CD4-positive, alpha-beta T cell treated with Interleukin-15 for 4 hours (primary cell): ENCODE data around the gene MRPL55.

Experiments
- DNase-seq: peaks from one replicate; pipeline ENCODE4 v3.0.0-alpha.2; 2020; ENCODE audit warnings: low spot score

MRPL55 gene

DNA sequence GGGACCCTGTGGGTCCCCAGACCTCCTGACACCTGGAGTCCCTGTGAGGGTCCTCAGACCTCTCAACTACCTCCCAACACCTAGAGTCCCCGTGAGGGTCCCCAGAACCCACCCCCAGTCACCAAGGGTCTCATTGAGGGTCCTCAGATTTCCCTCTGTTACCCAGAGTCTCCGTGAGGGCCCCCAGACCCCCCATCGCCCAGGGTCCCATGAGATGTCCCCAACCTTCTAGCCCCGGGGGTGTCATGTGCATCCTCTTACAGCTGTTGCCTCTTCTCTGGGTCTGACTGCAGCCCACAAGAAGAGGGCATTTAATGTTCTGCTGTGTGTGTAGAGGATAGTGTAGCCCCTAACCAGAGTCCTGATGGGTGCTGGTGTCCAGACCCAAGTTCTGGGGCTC lies 38.7 kb upstream of the MRPL55 start:
- no peak for DNase-seq

- DNase-seq = no peak
Observed at GRCh38 chr1:228147151-228147693, 38.1 kb upstream of the MRPL55 start.

DNA sequence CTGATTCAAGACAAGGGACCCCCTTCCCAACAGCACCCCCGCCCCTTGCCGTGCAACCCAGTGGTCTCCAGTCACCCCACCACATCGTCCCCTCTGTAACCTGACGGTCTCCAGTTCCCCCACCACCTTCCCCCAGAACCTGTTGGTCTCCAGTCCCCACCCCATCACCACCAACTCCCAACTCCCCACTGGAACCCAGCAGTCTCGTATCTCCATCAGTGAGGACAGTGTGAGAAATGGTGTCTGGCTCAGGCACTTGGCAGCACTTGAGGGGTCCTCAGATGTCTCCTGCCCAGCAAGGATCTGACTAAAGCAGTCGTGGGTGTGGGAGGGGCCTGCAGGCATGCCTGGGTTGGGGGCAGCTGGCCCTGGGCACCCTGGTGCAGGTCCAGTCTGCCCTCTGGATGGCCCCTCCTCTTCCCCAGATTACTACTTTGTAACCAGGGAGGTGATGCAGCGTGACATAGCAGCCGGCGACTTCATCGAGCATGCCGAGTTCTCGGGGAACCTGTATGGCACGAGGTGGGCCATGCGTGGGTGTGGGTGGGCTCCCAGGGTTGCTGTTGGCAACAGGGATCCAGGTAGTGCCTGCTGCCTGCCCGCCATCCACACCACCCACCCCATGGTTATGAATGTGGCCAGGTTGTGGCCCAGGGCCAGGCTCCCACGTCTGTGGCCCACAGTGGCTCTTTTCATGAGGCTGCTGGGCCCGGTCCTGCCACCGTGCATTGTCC lies 37.5 kb upstream of the MRPL55 start:
- no peak for DNase-seq

DNA sequence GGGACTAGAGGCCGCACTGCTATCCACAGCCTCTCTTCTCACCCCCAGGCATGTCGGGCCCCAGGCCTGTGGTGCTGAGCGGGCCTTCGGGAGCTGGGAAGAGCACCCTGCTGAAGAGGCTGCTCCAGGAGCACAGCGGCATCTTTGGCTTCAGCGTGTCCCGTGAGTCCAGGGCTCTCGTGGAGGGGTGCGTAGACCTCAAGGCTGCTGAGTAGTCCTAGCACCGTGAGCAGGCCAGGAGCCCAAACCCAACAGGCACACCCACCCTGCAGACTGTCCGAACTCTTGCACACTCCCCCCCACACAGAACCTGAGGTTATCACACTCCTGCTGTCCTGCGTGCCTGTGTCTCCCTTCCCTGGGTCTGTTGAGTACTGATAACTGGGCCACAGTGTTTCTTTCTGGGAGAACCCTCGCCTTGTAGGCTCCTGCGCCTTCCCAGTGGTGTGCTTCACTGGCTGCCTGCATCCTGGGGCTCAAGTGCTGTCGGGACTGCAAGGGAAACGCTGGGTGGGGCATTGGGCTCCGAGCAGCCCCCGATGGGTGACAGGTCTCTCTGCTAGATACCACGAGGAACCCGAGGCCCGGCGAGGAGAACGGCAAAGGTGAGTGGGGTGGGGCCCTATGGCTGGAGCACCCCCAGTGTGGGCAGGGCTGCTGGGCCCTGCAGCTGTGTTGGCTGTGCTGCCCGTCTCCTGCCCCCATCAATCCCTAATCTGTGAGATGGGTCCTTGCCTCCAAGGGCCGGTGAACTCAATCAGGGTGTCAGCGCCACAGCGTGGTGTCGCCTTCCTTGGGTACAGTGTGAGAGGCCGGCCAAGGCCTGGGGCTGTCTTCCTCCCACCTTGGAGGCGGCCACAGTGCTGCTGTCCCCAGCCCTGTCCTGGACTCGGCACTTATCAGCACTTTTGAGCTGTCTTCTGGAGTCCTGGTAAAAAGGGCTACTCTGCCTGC lies 36.6 kb upstream of the MRPL55 start:
- no peak for DNase-seq

- DNase-seq = no peak
Observed at GRCh38 chr1:228144993-228145343, 35.9 kb upstream of the MRPL55 start.

DNA sequence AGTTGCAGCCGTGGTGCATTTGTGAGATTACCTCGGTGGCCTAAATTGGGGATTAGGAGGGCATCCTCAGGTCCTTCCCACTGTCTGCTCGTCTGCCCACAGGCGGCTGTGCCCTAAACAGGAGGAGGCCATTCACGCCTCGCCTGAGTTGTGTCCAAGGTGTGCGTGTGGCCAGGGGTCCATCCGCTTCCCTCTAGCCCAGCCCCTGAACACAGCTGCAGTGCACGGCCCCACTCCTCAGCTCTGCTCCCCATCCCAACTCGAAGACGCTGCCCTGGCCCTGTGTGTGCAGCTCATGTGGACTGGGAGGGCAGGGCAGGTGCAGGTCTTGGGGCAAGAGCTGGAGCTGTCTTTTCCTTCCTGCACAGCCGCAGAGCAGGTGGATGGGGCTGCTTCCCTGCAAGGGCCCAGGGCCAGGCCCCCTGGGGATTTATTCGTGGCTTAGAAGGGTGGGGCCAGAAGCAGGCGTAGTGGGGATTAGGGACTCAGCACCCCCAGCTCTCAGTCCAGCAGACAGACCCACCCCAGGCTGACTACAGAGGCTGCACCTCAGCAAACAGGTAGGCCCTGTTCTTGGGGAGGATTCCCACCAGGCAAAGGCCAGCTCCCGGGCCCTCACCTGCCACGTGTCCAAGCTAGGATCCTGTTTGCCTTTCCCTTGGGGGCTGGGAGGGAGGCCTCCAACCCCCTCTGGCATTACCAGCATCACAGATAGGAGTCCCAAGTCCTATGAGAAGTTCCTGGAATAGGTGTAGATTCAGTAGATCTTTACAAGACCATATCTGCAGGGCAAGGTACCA lies 35.3 kb upstream of the MRPL55 start:
- DNase-seq = no peak

- no peak for DNase-seq
Observed at GRCh38 chr1:228143480-228144192, 34.5 kb upstream of the MRPL55 start.

DNA sequence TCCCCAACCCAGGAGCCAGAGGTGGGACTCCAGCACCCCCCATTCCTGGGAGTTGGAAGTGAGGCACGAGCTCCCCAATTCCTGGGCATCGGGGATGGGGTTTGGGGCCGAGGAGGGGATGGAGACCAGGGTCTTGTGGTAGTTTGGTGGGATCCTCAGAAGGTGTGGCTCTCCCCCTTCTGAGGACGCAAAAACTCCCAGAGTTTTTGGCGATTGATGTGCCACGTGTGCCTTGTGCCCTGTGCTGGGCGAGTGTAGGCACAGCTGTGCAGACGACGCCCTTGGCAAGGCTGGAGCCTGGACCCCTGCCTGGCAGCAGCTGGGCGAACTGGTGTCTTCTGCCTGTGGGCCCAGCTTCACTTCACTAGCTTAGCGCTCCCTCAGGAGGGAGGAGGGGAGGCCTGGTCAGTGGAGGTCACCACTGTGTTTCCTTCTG lies 33.6 kb upstream of the MRPL55 start:
- DNase-seq = no peak

GRCh38 chr1:228142155-228142691 lies 33.1 kb upstream of the MRPL55 start:
- DNase-seq = no peak

DNA sequence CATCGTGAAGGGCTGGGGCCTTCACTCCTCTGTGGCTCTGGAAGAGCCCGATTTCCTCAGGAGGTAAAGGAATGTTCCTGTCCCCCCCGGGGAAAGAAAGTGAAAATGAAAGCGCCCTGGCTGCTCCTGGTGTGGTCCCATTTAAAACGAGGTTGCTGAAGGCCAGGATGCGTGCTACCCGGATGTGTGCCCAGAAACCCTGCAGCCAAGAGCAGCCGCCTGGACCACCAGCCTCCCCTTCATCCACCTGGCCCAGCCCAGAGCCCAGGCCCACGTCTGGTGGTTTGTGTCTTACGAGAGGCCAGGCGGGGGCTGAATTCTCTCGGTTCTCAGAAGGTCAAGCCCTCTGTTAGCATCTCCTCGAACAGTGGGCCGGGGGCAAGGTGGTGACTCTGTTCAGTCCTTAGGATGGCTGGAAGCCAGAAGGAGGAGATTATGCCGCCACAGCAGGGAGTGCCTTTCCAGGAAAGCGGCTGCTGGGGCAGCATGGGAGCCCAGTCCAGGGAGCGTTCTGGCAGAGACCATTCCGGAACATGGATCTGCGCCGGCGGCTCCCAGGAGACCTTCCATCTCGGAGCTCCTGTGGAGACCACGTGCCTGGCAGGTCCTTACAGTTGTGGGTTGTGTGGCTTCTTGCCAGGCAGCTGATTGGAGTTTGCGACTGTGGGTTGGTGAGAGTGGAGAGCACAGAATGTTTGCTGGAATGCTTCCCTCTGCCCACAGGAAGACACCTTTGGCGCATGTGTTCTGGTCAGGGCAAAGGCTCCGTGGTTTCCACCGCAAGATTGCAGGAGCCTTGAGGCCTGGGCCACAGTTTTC lies 32.3 kb upstream of the MRPL55 start:
- DNase-seq = peak; percentile 27

- DNase-seq = no peak
Observed at GRCh38 chr1:228140724-228141225, 31.7 kb upstream of the MRPL55 start.

DNA sequence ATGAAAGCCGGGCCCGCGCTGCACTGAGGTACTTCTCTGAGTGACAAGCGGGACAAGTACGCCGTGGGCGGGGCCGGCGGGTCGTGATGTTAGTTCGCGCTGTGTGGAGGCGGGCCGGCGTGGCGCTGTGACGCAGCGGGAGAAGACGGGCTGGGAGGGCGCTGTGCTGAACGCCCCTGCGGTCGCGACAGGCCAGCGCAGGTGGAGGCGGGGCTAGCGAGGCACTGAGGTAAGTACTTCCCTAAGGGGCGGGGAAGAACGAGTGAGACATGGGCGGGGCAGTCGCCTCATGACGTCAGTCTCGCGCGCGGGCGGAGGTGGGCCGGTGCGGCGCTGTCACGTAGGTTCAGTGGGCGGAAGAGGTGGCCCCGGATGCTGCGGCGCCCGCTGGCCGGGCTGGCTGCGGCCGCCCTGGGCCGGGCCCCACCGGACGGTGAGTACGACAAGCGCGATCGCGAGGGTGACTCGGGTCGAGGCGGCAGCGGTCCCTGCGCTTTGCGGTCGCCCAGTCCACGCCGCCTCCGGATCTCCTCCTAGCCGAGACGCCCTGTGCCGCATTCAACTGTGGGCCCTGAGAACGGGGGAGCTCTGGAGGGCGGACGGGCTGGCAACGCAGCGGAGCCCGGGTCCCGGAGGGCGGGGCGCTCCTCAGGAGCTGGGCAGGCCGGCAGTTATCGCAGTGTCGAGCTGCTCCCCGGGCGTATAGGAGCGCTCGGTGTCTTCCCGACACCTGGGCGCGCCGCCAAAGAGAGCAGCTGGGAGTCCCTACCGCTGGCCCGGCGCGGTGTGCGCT lies 31.0 kb upstream of the MRPL55 start, which contains the start of gene GUK1:
GUK1 (plus strand) TSS at position 349 of the 793 bp plus-strand sequence; CDS start at position 373, 24 bp downstream.
- DNase-seq = peak; percentile 100

DNA sequence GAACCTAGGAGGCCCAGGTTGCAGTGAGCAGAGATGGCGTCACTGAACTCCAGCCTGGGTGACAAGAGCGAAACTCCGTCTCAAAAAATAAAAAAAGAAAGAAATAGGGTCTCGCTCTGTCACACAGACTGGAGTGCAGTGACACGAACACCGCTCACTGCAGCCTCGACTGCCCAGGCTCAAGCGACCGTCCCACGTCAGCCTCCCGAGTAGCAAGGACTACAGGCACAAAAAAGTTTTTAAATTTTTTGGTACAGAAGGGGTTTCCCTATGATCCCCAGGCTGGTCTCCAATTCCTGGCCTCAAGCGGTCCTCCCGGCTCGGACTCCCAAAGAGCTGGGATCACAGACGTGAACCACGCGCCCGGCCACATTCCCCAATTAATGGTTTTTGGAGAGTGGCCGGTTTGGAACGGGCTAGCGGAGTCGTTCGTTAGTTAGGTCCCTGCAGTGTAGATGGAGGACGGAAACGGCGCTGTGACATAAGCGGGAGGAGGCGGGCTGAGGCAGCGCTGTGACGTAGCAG lies 30.4 kb upstream of the MRPL55 start:
- no peak for DNase-seq

DNA sequence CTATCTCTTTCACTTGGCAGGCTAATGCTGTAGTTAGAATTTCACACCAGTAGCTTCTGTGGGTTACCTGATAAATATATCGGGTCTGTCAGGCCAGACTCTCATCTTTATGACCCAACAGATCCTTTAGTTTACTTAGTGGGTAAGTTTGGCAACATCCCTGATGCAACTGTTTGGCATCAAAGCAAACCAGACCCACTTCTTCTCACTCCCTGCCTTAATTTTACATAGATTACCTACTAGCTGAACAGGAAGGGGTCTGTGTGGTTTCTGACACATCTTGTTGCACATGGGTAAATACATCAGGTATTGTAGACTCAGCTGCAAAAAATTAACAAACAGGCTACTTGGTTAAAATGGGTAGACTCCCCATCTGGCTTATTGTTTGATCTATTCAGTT lies 27.8 kb upstream of the MRPL55 start:
- no peak for DNase-seq

DNA sequence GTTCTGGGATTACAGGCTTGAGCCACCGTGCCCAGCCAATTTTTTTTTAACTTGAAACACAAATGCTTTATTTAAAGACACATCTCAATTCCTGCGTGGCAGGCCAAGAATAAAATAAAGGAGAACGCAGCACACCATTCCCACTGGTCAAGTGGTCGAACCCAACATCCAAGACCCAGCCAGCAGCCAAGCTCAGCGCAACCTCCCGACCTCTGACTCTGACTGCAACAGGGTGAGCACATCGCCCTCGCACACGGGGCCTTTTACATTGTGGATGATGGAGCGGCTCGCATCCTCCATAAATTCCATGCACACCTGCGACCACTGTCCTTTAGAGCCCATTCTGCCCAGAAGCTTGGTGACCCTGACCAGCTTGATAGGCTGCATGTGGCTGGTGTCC lies 25.5 kb upstream of the MRPL55 start:
- DNase-seq = no peak

GRCh38 chr1:228131766-228132165 lies 22.7 kb upstream of the MRPL55 start:
- no peak for DNase-seq

- DNase-seq = no peak
Observed at GRCh38 chr1:228125185-228125584, 16.1 kb upstream of the MRPL55 start.

GRCh38 chr1:228123505-228123904 lies 14.4 kb upstream of the MRPL55 start:
- no peak for DNase-seq

- DNase-seq = no peak
Observed at GRCh38 chr1:228122921-228123441, 13.9 kb upstream of the MRPL55 start.
